HG02759 (cell line): ENCODE measurements around the gene RNPEPL1.
"Not testable (repeated sequence)": the region's sequence is repeated elsewhere in the genome, so short reads cannot be mapped to it uniquely, and the experiment has no call there.

Experiments used
- ATAC-seq: cut with Tn5 transposase; IDR thresholded peaks from one replicate; pipeline ENCODE4 v1.9.1; 2021; ENCODE audit warnings: mild to moderate bottlenecking, moderate library complexity; ENCODE audit not compliant: unreplicated experiment

RNPEPL1 gene

GRCh38 chr2:240567872-240568677, at the start of gene RNPEPL1:
TSS of gene RNPEPL1 (plus strand) at chr2:240568484. CDS start at chr2:240568587, 103 bp downstream.
- peak; percentile 49 for ATAC-seq

- no peak for ATAC-seq
These were observed 49.3 kb upstream of the RNPEPL1 start for GRCh38 chr2:240518981-240519380.

GRCh38 chr2:240519396-240520129, 48.7 kb upstream of the RNPEPL1 start:
- ATAC-seq: no peak

- ATAC-seq: no peak
These were observed 47.9 kb upstream of the RNPEPL1 start for GRCh38 chr2:240520130-240520973.

- no peak for ATAC-seq
These were observed 47.3 kb upstream of the RNPEPL1 start for GRCh38 chr2:240520974-240521350.

GRCh38 chr2:240521885-240522284, 46.4 kb upstream of the RNPEPL1 start:
- not testable (repeated sequence) for ATAC-seq

GRCh38 chr2:240522406-240522805, 45.9 kb upstream of the RNPEPL1 start:
- ATAC-seq: no peak

- ATAC-seq: no peak
These were observed 44.6 kb upstream of the RNPEPL1 start for GRCh38 chr2:240523451-240524281.

- ATAC-seq: no peak
These were observed 43.1 kb upstream of the RNPEPL1 start for GRCh38 chr2:240524963-240525718.

GRCh38 chr2:240525802-240526201, 42.5 kb upstream of the RNPEPL1 start:
- ATAC-seq: no peak

GRCh38 chr2:240526521-240526920, 41.8 kb upstream of the RNPEPL1 start:
- no peak for ATAC-seq

GRCh38 chr2:240527153-240527750, 41.0 kb upstream of the RNPEPL1 start:
- no peak for ATAC-seq

GRCh38 chr2:240528406-240529040, 39.8 kb upstream of the RNPEPL1 start:
- ATAC-seq: no peak

GRCh38 chr2:240529344-240529999, 38.8 kb upstream of the RNPEPL1 start:
- no peak for ATAC-seq

- no peak for ATAC-seq
These were observed 38.1 kb upstream of the RNPEPL1 start for GRCh38 chr2:240530181-240530580.

GRCh38 chr2:240531038-240531437, 37.2 kb upstream of the RNPEPL1 start:
- no peak for ATAC-seq

- ATAC-seq: no peak
These were observed 36.1 kb upstream of the RNPEPL1 start for GRCh38 chr2:240532031-240532775.
